Spleen (tissue), 7 donors: ENCODE results near the gene PRAF2.

Source experiments
- CTCF ChIP-seq, 11 experiments: fragments of 200-600 bp in 7 of 11; fragments of 450-650 bp in 4 of 11; sonication (generic) in 4 of 11; IDR thresholded peaks in 8 of 11; conservative IDR thresholded peaks in 3 of 11; 1 replicate in 7 of 11; 2 replicates in 4 of 11; pipeline versions ENCODE4 v1.4.0 to v1.8.0; 2016 to 2021; ENCODE audit warnings: antibody characterized with exemption in 11 of 11, inconsistent platforms in 4 of 11, mild to moderate bottlenecking in 1 of 11
- POLR2A ChIP-seq, 3 donors: fragments of 450-650 bp; IDR thresholded peaks; one replicate each; pipeline ENCODE4 v1.5.1; 2017; ENCODE audit warnings: antibody characterized with exemption in 3 of 3, mild to moderate bottlenecking in 1 of 3
- POLR2AphosphoS5 ChIP-seq, 3 donors: sonication (generic); formaldehyde crosslinking; IDR thresholded peaks; one replicate each; pipeline ENCODE4 v1.5.1; 2017; ENCODE audit warnings: antibody characterized with exemption in 3 of 3
- donor health status: DM: no; HTN: no; CAD: no; lungs with moderate emphysema.
- donor health status: DM: no; HTN: no; CAD: no.
- donor health status: DM: no; HTN: no; CAD: no.

GRCh38 chrX:49102190-49102589 is 28.4 kb upstream of the PRAF2 start:
- TF ChIP-seq CTCF (IDR thresholded peaks at IDR 0.05 in 8 of 11, conservative IDR thresholded peaks at IDR 0.05 in 3 of 11) (no peak), POLR2AphosphoS5 (IDR thresholded peaks at IDR 0.05) (no peak), POLR2A (IDR thresholded peaks at IDR 0.05) (no peak)
